Fibroblast of skin of right quadriceps (primary cell): ENCODE data around the gene CHRD.
"Not testable (repeated sequence)": the region's sequence is repeated elsewhere in the genome, so short reads cannot be mapped to it uniquely, and the experiment has no call there.

Experiments used
- DNase-seq: peaks from one replicate; pipeline ENCODE4 v3.0.0-alpha.2; 2013

The CHRD gene

DNA sequence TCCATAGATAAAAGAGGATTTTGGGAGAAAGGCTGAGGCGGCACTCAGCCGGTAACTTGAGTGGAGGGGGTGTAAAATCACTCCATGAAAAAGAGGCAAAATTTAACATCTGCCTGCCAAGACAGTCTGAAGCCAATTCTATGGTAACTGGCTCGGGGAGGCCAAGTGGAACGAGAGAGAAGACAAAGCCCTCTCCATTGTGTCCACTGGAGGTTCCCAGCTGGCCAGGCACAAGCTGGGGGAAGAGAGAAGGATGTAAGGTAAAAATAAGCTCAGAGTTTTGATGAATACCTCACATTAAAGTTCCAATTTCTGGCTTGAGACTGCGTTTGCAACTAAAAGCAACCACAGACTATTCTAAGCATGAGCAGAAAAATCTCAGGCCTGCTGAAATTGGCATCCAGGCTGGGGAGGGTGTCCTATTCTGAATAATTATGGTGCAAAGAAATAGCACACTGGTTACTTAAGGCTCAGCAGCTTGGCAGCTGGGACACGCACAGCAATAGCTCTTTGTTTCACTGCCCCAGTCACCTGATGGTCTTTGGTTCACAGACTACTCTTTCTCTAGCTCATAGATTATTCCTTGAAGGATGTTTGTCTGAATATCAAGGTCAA, 48.8 kb downstream of the CHRD start:
- peak; percentile 21 for DNase-seq

DNA sequence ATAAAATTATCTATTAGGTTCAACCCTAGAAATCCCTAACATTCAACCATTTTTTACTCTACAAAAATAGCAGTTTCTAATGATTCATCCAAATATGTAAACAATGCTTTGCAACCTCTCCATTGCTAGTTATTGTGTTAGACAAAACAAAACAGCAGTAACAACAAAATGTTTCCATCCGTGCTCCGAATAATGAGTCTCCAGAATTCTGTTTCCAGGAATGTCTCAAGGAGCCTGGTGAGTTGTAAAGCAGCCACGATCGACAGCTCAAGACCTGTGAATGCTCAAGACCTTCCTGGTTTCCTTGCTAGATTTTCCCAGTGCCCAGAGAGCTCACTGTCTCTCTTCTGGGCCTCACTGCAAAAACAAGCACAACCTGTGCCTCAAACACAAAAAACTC, 49.9 kb downstream of the CHRD start:
- DNase-seq: no peak

DNA sequence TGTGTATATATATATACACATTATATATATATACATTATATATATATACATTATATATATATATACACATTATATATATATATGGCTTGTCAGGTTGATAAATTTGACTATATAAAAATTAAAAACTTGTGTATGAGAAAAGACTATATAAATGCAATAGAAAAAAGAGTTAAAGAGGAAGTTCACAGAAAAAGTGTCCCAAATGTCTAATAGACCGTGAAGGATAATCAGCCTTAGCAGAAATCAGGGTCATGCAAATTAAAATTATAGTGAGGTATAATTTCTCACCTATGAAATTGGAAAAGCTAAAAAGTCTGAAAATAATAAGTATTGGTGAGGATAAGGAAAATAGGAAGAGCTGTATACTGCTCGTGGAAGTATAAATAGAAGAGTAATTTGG, 51.1 kb downstream of the CHRD start:
- no peak for DNase-seq

DNA sequence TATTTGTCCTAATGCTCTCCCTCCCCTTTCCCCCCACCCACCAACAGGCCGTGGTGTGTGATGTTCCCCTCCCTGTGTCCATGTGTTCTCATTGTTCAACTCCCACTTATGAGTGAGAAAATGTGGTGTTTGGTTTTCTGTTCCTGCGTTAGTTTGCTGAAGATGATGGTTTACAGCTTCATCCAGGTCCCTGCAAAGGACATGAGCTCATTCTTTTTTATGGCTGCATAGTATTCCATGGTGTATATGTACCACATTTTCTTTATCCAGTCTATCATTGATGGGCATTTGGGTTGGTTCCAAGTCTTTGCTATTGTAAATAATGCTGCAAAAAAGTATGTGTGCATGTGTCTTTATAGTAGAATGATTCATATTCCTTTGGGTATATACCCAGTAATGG, 53.3 kb downstream of the CHRD start:
- DNase-seq: not testable (repeated sequence)

DNA sequence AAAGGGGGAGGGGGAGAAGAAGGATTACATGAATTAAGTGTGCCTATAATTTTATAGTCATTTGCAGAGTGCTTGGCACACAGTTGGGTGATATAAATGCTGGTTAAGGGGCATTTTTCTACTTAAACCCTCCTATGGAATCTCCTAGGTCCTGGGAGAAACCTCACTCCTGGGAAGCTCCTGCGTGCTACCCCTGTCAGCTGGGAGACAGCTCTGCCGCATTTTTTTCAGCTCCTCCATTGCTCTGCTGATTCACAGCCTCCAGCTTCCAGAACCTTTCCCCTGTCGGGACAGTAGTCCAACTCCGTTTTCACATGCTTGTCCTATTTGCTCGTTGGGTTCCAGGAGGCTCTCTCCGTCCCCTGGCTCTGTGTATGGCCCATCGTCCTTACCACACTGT, 59.2 kb downstream of the CHRD start:
- no peak for DNase-seq
